ENCODE results near the gene CYP2W1.
"Not testable (repeated sequence)": the region's sequence is repeated elsewhere in the genome, so short reads cannot be mapped to it uniquely, and the experiment has no call there.

Gene CYP2W1

GRCh38 chr7:951881-952547 lies 31.0 kb upstream of the CYP2W1 start:
- DNase-seq (ENCODE audit: low spot score): no peak

GRCh38 chr7:952548-953441 lies 30.2 kb upstream of the CYP2W1 start:
- DNase-seq (ENCODE audit: low spot score): no peak

GRCh38 chr7:953547-954327 lies 29.2 kb upstream of the CYP2W1 start:
- DNase-seq (ENCODE audit: low spot score): no peak

GRCh38 chr7:954330-955238 lies 28.4 kb upstream of the CYP2W1 start, which contains the start of gene ADAP1:
Gene ADAP1, minus strand, starts transcription at chr7:954680. Its CDS starts 203 bp downstream, at chr7:954477.
- no peak for DNase-seq (ENCODE audit: low spot score)

GRCh38 chr7:956031-956430 lies 26.9 kb upstream of the CYP2W1 start:
- DNase-seq (ENCODE audit: low spot score): no peak

GRCh38 chr7:957418-958220 lies 25.4 kb upstream of the CYP2W1 start:
- no peak for DNase-seq (ENCODE audit: low spot score)

- no peak for DNase-seq (ENCODE audit: low spot score)
Measured at GRCh38 chr7:958221-959200, 24.5 kb upstream of the CYP2W1 start.

- no peak for DNase-seq (ENCODE audit: low spot score)
Measured at GRCh38 chr7:959271-959670, 23.7 kb upstream of the CYP2W1 start.

GRCh38 chr7:959740-960139 lies 23.2 kb upstream of the CYP2W1 start:
- not testable (repeated sequence) for DNase-seq (ENCODE audit: low spot score)

- no peak for DNase-seq (ENCODE audit: low spot score)
Measured at GRCh38 chr7:960269-960871, 22.6 kb upstream of the CYP2W1 start.

- not testable (repeated sequence) for DNase-seq (ENCODE audit: low spot score)
Measured at GRCh38 chr7:960972-961371, 22.0 kb upstream of the CYP2W1 start.

GRCh38 chr7:961546-962400 lies 21.2 kb upstream of the CYP2W1 start:
- no peak for DNase-seq (ENCODE audit: low spot score)

GRCh38 chr7:962401-963081 lies 20.4 kb upstream of the CYP2W1 start:
- DNase-seq (ENCODE audit: low spot score): no peak

- no peak for DNase-seq (ENCODE audit: low spot score)
Measured at GRCh38 chr7:963236-964078, 19.5 kb upstream of the CYP2W1 start.

- no peak for DNase-seq (ENCODE audit: low spot score)
Measured at GRCh38 chr7:964401-965231, 18.4 kb upstream of the CYP2W1 start.

Data from NAMALWA (cell line).